ENCODE results near the gene FRS2. TPM values are rescaled to one million over a fixed set of nuclear protein-coding genes. Genes with fewer than 3 reads are reported as not detected.

Gene FRS2
- total and polyA plus RNA-seq, 9 of the 15 experiments (the other 6 are each of a cell fraction or from before 2014, with no cell fraction given) = 1.0 to 9.1 (median 6.0) TPM

GRCh38 chr12:69470189-69471075, at the start of gene FRS2 (continued):
- TF ChIP-seq TBP (optimal IDR thresholded peaks at IDR 0.05; ENCODE audit: low read depth, low read length) = peak; percentile 55
- TF ChIP-seq FOXJ2 (tag; IDR thresholded peaks at IDR 0.05) = no peak
- TF ChIP-seq, protein P1, sequence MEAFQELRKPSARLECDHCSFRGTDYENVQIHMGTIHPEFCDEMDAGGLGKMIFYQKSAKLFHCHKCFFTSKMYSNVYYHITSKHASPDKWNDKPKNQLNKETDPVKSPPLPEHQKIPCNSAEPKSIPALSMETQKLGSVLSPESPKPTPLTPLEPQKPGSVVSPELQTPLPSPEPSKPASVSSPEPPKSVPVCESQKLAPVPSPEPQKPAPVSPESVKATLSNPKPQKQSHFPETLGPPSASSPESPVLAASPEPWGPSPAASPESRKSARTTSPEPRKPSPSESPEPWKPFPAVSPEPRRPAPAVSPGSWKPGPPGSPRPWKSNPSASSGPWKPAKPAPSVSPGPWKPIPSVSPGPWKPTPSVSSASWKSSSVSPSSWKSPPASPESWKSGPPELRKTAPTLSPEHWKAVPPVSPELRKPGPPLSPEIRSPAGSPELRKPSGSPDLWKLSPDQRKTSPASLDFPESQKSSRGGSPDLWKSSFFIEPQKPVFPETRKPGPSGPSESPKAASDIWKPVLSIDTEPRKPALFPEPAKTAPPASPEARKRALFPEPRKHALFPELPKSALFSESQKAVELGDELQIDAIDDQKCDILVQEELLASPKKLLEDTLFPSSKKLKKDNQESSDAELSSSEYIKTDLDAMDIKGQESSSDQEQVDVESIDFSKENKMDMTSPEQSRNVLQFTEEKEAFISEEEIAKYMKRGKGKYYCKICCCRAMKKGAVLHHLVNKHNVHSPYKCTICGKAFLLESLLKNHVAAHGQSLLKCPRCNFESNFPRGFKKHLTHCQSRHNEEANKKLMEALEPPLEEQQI (IDR thresholded peaks at IDR 0.05) = no peak
- TF ChIP-seq BCL6 (CRISPR knock-in tag; IDR thresholded peaks at IDR 0.05) = no peak
- TF ChIP-seq NFIC (IDR thresholded peaks at IDR 0.05) = peak; percentile 67
- TF ChIP-seq CBX2 (IDR thresholded peaks at IDR 0.05; ENCODE audit: insufficient read depth, low read length, poor library complexity, severe bottlenecking) = no peak

DNA sequence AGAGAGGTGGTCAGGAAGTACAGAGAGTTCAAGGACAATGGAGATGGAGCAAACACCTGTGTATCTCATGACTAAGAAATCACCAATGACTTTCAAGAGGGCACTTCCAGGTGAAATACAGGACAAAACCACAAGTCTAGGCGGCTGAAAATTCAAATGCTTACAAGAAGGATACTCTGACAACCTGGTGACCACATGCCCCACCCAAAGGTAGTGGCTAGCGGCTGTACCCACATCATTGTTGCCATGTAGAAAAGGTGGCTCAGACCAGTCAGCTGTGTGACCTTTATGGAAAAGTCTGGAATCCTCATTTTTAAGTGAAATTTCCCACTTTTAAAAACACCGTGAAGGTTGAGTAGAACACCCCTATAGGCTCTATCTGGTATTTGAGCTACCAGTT, 48.6 kb upstream of the FRS2 start:
- FAIRE-seq (no peak), DNase-seq (ENCODE audit: extremely low read depth in 1 of 4, low spot score in 3 of 4) (no peak), ATAC-seq (no peak)
- H3K27me3 ChIP-seq (ENCODE audit: control insufficient read depth in 2 of 2, insufficient read depth in 2 of 2, low read length in 2 of 2) = no peaks in the 10 kb centered on the region
- H3K4me2 ChIP-seq (ENCODE audit: insufficient read depth, low read length) = no peak overlapping the region
- H3K4me1 ChIP-seq (replicated peaks in 1 of 2; ENCODE audit: control insufficient read depth in 2 of 2, insufficient read depth in 2 of 2, low read length in 2 of 2) = peaks cover 0 to 6% of the 10 kb centered on the region in 2 experiments; a peak in 3 of 5 replicates
- in situ Hi-C loops (cut with MboI) (no loop called here), intact Hi-C loops (cut with micrococcal nuclease) (no loop called here)
- no peak overlapping the region for H3K9ac ChIP-seq (ENCODE audit: insufficient read depth in 1 of 2, low read depth in 2 of 2, low read length in 2 of 2)
- WGBS (ENCODE audit: insufficient coverage, low coverage, missing lambda C conversion rate) = 51% methylated on average over 3 of the region's 3 CpGs
- H4K20me1 ChIP-seq (replicated peaks; ENCODE audit: control insufficient read depth, insufficient read depth, low read length) = no peaks in the 10 kb centered on the region
- CTCF ChIA-PET (ENCODE audit: low intra/inter-chr PET ratio) = no interaction called here
- POLR2A ChIA-PET = interaction anchor here (2.1 kb wide), 1 partner anchor 11 kb away, joined by 6 read pairs; no protein-coding TSS in a partner anchor
- no peaks in the 10 kb centered on the region for H3K9me3 ChIP-seq (replicated peaks; ENCODE audit: control insufficient read depth, insufficient read depth, low read depth, low read length)
- no peak overlapping the region for H2AFZ ChIP-seq (ENCODE audit: low read depth, low read length)
- no TSS peak for BruUV-seq (replicated peaks)
- TF ChIP-seq MEF2A (IDR thresholded peaks at IDR 0.05; ENCODE audit: control insufficient read depth, low read depth, low read length) (no peak), HCFC1 (IDR thresholded peaks at IDR 0.05; ENCODE audit: low read depth, low read length) (no peak), NCOA2 (IDR thresholded peaks at IDR 0.05; ENCODE audit: partially characterized antibody in 2 of 2) (no peak), HOMEZ (CRISPR knock-in tag; IDR thresholded peaks at IDR 0.05) (no peak), USF1 (CRISPR knock-in tag; IDR thresholded peaks at IDR 0.05) (no peak)
- H3K79me2 ChIP-seq (ENCODE audit: control insufficient read depth, insufficient read depth, low read length) = no peaks in the 10 kb centered on the region
- no peak overlapping the region for H3K4me3 ChIP-seq
- H3K9me1 ChIP-seq (ENCODE audit: control insufficient read depth, insufficient read depth, low read length) = no peaks in the 10 kb centered on the region
- no peak overlapping the region for H3K27ac ChIP-seq (ENCODE audit: extremely low read depth, low read depth, low read length)
- H3K36me3 ChIP-seq (ENCODE audit: control insufficient read depth, insufficient read depth, low read length) = no peaks in the 10 kb centered on the region

All from K562 (cell line).